Measurements from ENCODE around the gene UBP1. TPM values are rescaled to one million over a fixed set of nuclear protein-coding genes. Genes with fewer than 3 reads are reported as not detected.

UBP1 gene
- total and polyA plus RNA-seq, 9 of the 15 experiments (the other 6 are each of a cell fraction or from before 2014, with no cell fraction given) = 13.6 to 143 (median 79.6) TPM

GRCh38 chr3:33439546-33440327 lies 468 bp downstream of the UBP1 start (continued):
- TF ChIP-seq PHF21A (IDR thresholded peaks at IDR 0.05; ENCODE audit: borderline replicate concordance, low read depth) (0 out of 2 replicates have a peak, but pooled peaks have one; percentile 19), ZNF512 (tag; IDR thresholded peaks at IDR 0.05) (no peak), ID3 (CRISPR knock-in tag; IDR thresholded peaks at IDR 0.05) (no peak), ID3 (tag; IDR thresholded peaks at IDR 0.05) (peak; percentile 81), FIP1L1 (IDR thresholded peaks at IDR 0.05; ENCODE audit: low read depth, low read length, poor library complexity, severe bottlenecking) (no peak), UBTF (IDR thresholded peaks at IDR 0.05; ENCODE audit: borderline replicate concordance in 1 of 2, low read depth in 2 of 2, low read length in 2 of 2) (peak; percentile 24 to 70; a peak in 1 of 4 replicates), ZNF217 (CRISPR knock-in tag; IDR thresholded peaks at IDR 0.05) (no peak), CXXC5 (CRISPR knock-in tag; IDR thresholded peaks at IDR 0.05) (peak; percentile 10), MXI1 (IDR thresholded peaks at IDR 0.05; ENCODE audit: low read depth, low read length) (no peak), PTRF (tag; IDR thresholded peaks at IDR 0.05) (no peak), ELF4 (CRISPR knock-in tag; IDR thresholded peaks at IDR 0.05) (no peak), BMI1 (IDR thresholded peaks at IDR 0.05; ENCODE audit: low read length) (no peak), ZNF12 (CRISPR knock-in tag; IDR thresholded peaks at IDR 0.05) (0 out of 2 replicates have a peak, but pooled peaks have one; percentile 63), MED1 (CRISPR knock-in tag; IDR thresholded peaks at IDR 0.05; ENCODE audit: borderline replicate concordance) (no peak), ATF7 (IDR thresholded peaks at IDR 0.05) (peak; percentile 22; the same call in 1 of the 2 replicates), RHOXF2B (CRISPR knock-in tag; conservative IDR thresholded peaks at IDR 0.05) (0 out of 2 replicates have a peak, but pooled peaks have one; percentile 31), ZNF197 (CRISPR knock-in tag; IDR thresholded peaks at IDR 0.05; ENCODE audit: low read depth) (no peak), RAD51 (IDR thresholded peaks at IDR 0.05; ENCODE audit: borderline replicate concordance, low read depth) (no peak), SIN3A (IDR thresholded peaks at IDR 0.05; ENCODE audit: borderline replicate concordance in 2 of 2, control insufficient read depth in 1 of 2, low read depth in 2 of 2, low read length in 2 of 2) (peak; percentile 16 to 64; a peak in 1 of 4 replicates), ZNF445 (CRISPR knock-in tag; IDR thresholded peaks at IDR 0.05; ENCODE audit: low read depth) (no peak), SMAD2 (IDR thresholded peaks at IDR 0.05; ENCODE audit: low read depth, low read length) (no peak), HSF4 (CRISPR knock-in tag; IDR thresholded peaks at IDR 0.05; ENCODE audit: borderline replicate concordance) (no peak), TCF3 (CRISPR knock-in tag; IDR thresholded peaks at IDR 0.05) (no peak), TRIM24 (IDR thresholded peaks at IDR 0.05) (no peak), JUND (IDR thresholded peaks at IDR 0.05; ENCODE audit: borderline replicate concordance, low read depth, low read length) (no peak), JUND (tag; IDR thresholded peaks at IDR 0.05; ENCODE audit: borderline replicate concordance, low read depth, low read length) (no peak)
